ENCODE data around the gene KAT6B.
"Not testable (repeated sequence)": the region's sequence is repeated elsewhere in the genome, so short reads cannot be mapped to it uniquely, and the experiment has no call there.

The KAT6B gene

GRCh38 chr10:74893329-74893728 lies 66.9 kb downstream of the KAT6B start:
- not testable (repeated sequence) for FAIRE-seq

DNA sequence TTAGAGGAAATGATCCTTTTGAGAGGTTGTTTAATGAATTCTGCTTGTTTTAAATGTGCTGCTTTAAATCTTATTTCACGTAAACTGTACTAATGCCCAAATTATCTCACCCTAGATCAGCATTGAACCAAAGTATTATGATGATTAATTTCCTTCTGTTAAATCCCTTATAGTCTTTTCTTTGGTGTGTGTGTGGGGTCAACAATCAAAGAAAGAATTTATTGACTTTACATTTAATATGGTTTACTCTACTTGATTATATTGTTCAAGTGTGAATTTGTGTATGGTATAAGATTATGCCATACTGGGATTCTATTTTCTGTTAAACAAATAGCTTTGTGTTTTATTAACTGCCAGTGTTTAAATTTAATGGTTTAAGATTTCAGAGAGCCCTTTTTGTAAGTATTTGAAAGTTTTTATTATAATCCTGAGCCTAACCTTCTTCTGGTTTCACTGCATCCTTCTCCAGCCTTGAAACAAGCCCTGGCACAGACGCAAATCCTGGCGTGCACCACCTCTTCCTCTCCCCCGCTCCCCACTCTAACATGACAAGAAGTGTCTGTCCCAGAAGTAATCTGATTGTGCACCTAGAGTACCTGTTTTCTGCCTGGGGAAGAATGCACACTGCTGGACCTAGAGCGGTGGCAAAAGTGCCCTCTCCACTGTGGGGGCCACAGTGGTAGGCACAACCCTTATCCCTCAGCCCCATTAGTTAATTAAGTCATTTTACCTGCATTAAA lies 70.6 kb downstream of the KAT6B start:
- FAIRE-seq: no peak

DNA sequence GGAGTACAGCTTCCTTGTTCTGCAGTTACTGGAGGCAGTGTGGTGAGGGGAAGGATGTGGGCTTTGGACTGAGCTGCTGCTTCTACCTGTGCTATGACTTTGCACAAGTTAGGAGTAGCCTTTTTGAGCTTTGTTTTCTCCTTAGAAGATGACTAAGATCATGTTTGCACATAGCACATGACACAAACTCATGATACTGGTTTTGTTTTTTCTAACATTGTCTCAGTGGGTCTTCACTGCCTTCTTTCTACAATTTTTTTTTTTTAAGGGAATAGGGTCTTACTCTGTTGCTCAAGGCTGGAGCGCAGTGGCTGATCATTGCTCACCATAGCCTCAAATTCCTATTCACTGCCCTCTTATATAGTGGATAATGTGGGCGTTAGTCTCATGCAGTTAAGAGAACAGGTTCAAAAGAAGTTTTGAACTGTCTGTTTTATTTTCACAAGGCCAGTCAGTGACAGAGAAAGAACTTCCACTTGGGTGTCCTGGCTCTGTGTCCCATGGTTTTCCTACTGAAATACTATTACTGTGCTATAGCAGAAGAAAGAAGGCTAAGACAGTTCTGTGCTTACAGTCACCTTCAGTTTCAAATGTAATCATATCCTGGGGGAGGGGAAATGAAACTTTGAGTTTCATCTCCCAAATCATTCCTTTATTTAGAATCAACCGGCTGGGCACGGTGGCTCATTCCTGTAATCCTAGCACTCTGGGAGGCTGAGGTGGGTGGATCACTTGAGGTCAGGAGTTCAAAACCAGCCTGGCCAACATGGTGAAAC lies 72.0 kb downstream of the KAT6B start:
- FAIRE-seq: no peak

GRCh38 chr10:74900297-74900696 lies 73.9 kb downstream of the KAT6B start:
- no peak for FAIRE-seq

GRCh38 chr10:74901301-74901700 lies 74.9 kb downstream of the KAT6B start:
- no peak for FAIRE-seq

- FAIRE-seq: no peak
These were observed 75.6 kb downstream of the KAT6B start for GRCh38 chr10:74901867-74902450.

- FAIRE-seq: no peak
These were observed 77.1 kb downstream of the KAT6B start for GRCh38 chr10:74903491-74903890.

GRCh38 chr10:74906611-74907198 lies 80.3 kb downstream of the KAT6B start:
- FAIRE-seq: no peak

- no peak for FAIRE-seq
These were observed 83.3 kb downstream of the KAT6B start for GRCh38 chr10:74909670-74910069.

- no peak for FAIRE-seq
These were observed 84.0 kb downstream of the KAT6B start for GRCh38 chr10:74910241-74910975.

GRCh38 chr10:74910976-74911350 lies 84.6 kb downstream of the KAT6B start:
- no peak for FAIRE-seq

DNA sequence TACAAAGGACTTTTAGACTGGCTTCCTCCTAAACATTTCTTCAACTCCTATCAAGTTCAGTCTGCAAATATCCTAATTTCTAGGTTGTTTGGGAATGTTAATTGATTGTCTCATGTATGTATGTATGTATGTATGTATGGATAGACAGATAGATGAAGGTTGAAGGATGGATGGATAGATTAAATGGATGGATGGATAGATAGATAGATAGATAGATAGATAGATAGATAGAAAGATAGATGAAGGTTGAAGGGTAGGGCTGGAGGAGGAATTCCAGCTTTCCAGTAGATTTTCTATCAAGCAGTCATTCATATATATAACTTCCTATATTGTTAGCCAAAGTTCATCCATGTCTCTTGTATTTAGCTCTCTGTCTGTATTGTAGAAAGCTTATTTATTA lies 85.8 kb downstream of the KAT6B start:
- FAIRE-seq: no peak

DNA sequence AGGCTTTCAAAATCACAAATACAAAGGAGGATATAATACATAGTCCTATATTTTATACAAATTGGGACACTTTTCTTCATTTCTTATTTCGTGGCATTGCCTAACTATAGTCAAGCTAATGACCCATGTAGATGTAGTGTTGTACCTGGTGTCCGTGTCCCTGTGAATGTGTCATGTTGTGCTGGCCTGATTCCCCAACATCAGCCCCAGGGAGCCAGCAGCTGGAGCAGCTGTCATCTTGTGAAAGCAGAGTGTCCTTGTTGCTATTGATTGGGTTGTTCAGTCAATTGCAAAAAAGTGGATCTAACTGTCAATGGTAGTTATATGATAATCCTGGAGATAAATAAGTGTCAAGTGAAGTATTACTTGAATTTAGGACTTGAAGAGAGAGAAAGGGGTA lies 86.3 kb downstream of the KAT6B start:
- FAIRE-seq: no peak

DNA sequence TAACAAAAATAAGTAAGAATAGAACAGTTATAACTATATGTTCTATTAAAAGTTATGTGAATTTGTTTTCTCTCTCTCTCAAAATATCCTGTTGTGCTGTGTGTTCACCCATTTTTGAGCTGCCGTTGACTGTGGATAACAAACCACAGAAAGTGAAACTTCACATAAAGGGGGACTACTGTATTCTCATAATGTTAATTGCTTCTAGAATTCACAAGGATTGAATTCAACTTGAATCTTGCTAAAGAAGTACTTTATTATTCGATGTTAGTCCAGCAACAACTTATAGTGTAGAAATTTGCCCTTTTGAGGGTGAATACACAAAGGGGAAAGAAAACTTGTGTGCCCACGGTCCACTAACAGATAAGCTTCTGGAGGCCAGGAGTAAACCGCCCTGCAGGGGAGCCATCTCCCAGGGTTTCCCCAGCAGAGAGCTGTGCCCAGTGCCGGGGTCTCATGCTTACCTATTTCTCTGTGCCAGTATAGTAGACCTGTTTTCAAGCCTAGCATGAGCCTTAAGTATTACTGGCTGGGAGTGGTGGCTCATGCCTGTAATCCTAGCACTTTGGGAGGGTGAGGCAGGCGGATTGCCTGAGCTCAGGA lies 87.1 kb downstream of the KAT6B start:
- FAIRE-seq: no peak

DNA sequence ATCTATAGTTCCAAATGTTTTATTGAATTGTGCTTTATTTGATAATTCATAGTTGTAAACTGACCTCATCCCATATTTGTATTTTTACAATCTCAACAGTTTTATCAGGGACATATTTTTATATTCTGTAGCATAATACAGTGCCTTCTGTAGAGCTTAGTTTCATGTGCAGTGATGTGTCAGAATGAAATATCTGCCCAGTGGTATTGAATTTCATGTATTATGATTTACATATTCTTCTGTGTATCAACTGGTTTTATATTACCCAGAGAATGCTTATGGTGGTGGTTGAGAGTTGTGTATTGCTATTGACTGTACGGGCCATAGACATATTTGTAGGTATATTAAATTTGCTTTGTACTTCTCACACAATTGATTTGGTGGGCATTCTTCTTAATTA lies 89.9 kb downstream of the KAT6B start:
- FAIRE-seq: peak; percentile 27

DNA sequence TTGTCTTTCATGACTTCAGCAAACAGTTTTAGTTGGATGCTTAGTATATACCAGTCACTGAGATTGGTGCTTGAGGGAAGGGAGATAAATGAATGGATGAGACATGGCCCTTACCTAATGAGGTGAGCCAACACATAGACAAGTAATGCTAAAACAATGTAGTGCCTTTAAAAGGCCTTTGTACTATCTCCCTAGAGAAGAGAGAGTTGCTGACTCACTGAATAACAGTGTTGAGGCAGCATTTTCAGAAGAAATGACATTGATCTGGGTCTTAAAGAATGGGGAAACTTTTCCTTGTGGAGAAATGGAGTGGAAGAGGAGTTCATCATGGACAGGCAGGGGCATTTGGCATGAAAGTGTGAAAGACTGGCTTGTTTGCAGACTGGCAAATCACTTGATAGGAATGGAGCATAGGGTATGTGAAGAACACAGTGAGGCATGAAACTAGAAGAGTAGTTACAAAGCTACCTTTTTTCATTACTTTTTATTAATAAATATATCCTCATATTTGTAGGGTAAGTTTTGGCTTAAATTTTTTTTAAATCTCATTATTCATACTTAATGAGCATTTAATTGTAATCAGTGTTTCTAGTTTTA lies 91.2 kb downstream of the KAT6B start:
- no peak for FAIRE-seq

- peak; percentile 24 for FAIRE-seq
These were observed 93.3 kb downstream of the KAT6B start for GRCh38 chr10:74919671-74920070.

GRCh38 chr10:74921070-74921469 lies 94.7 kb downstream of the KAT6B start:
- FAIRE-seq: not testable (repeated sequence)

- FAIRE-seq: no peak
These were observed 95.3 kb downstream of the KAT6B start for GRCh38 chr10:74921744-74922143.

DNA sequence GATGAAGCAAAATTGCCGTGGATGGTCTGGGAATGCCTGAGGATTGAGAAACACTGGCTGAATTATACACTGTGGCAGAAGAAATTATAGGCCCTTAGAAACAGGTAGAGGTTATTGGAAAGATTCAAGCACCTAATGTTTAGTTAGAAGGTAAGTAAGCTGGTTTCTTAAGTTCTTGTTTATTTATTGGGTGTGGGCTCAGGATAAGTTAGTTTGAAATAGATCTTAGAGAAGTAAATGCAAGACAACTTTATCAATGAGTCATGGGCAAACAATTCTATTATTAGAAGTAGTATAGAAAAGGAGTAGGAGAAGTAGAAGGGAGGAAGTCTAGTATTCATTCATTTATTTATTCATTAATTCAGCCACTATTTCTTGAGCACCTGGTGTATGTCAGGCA lies 96.5 kb downstream of the KAT6B start:
- FAIRE-seq: no peak

DNA sequence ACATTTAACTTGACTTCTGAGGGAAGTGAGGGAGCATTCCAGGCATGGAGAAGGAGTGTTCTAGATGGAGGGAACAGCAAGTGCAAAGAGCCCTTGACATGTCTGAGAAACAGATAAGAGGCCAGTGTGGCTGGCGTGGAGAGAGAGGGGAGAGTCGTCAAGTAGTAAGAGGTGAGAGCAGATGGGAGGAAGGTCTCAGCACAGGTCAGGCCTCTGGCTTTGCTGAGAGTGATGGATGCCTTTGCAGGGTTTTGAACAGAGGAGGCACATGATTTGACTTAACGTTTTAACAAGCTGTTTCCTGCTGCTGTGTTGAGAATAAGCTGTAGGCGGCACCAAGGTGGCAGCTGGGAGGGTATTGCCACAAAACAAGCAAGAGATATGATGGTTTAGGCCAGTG lies 97.2 kb downstream of the KAT6B start:
- no peak for FAIRE-seq
